ENCODE results near the gene PPP1R3G.

GRCh38 chr6:5080574-5080973, 4.6 kb upstream of the PPP1R3G start:
- TF ChIP-seq POLR2AphosphoS5 (IDR thresholded peaks at IDR 0.05; ENCODE audit: low read depth, low read length) (no peak), SIN3A (IDR thresholded peaks at IDR 0.05; ENCODE audit: borderline replicate concordance, insufficient read depth, low read depth, low read length) (no peak)
- TF ChIP-seq, protein P1, sequence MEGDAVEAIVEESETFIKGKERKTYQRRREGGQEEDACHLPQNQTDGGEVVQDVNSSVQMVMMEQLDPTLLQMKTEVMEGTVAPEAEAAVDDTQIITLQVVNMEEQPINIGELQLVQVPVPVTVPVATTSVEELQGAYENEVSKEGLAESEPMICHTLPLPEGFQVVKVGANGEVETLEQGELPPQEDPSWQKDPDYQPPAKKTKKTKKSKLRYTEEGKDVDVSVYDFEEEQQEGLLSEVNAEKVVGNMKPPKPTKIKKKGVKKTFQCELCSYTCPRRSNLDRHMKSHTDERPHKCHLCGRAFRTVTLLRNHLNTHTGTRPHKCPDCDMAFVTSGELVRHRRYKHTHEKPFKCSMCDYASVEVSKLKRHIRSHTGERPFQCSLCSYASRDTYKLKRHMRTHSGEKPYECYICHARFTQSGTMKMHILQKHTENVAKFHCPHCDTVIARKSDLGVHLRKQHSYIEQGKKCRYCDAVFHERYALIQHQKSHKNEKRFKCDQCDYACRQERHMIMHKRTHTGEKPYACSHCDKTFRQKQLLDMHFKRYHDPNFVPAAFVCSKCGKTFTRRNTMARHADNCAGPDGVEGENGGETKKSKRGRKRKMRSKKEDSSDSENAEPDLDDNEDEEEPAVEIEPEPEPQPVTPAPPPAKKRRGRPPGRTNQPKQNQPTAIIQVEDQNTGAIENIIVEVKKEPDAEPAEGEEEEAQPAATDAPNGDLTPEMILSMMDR (IDR thresholded peaks at IDR 0.05), result no peak
- TF ChIP-seq, protein P2, sequence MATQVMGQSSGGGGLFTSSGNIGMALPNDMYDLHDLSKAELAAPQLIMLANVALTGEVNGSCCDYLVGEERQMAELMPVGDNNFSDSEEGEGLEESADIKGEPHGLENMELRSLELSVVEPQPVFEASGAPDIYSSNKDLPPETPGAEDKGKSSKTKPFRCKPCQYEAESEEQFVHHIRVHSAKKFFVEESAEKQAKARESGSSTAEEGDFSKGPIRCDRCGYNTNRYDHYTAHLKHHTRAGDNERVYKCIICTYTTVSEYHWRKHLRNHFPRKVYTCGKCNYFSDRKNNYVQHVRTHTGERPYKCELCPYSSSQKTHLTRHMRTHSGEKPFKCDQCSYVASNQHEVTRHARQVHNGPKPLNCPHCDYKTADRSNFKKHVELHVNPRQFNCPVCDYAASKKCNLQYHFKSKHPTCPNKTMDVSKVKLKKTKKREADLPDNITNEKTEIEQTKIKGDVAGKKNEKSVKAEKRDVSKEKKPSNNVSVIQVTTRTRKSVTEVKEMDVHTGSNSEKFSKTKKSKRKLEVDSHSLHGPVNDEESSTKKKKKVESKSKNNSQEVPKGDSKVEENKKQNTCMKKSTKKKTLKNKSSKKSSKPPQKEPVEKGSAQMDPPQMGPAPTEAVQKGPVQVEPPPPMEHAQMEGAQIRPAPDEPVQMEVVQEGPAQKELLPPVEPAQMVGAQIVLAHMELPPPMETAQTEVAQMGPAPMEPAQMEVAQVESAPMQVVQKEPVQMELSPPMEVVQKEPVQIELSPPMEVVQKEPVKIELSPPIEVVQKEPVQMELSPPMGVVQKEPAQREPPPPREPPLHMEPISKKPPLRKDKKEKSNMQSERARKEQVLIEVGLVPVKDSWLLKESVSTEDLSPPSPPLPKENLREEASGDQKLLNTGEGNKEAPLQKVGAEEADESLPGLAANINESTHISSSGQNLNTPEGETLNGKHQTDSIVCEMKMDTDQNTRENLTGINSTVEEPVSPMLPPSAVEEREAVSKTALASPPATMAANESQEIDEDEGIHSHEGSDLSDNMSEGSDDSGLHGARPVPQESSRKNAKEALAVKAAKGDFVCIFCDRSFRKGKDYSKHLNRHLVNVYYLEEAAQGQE (IDR thresholded peaks at IDR 0.05; ENCODE audit: insufficient read depth in 1 of 2, low read depth in 2 of 2, low read length in 1 of 2), result no peak
